ENCODE results near the gene ABI1.

ABI1 gene

DNA sequence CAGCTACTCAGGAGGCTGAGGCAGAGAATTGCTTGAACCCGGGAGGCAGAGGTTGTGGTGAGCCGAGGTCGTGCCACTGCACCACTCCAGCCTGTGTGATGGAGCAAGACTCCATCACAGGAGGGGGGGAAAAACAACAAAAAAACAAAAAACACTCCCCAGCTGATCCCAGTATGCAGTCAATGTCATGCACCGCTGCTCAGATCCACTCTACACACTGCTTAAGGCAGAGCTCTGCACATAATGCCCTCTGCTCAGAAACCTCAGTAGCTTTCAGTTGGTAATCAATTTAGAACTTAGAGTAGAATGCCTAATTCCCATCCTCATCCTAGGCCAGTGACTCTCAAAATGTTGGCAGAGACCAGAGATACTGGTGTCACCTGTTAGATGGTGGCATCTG, 119.4 kb downstream of the ABI1 start:
- H3K9ac ChIP-seq (ENCODE audit: low read depth, low read length): no peak overlapping the region
- H3K9me3 ChIP-seq (ENCODE audit: control insufficient read depth, insufficient read depth, low read length): no peaks in the 10 kb centered on the region
- peaks cover 5% of the 10 kb centered on the region; the same call in 1 of the 2 replicates for H3K36me3 ChIP-seq (ENCODE audit: insufficient read depth, low read length)
- H3K4me1 ChIP-seq (ENCODE audit: insufficient read depth, low read length): peaks cover 7% of the 10 kb centered on the region; the same call in 1 of the 2 replicates

DNA sequence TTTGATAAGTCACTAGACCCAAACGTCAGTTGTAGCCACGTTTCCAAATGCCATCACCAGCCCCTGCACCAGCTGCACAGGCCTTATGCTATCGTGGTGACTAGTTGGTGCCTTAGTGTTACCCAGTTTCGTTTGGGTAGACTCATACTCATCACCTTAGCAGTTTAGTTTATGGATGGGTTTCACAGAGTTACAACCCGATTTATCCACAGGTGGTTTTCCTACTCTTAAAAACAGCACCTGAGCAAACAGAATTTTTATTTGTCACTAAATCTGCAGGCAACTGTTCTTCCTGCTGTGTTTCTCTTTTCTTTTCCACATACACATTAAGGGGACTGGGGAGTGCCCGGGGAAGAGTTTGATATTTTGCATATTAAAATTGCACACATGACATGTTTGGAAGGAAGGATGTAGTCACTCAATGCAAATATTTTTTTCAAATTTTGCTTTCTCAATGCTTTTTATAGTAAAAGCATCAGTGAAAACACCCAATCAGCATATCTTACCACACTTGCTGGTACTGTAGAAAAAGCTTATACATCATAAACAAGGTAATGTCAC, 121.6 kb downstream of the ABI1 start:
- Histone ChIP-seq H3K9me3 (ENCODE audit: control insufficient read depth, insufficient read depth, low read length) (no peaks in the 10 kb centered on the region), H3K4me1 (ENCODE audit: insufficient read depth, low read length) (peaks cover 7% of the 10 kb centered on the region; the same call in 1 of the 2 replicates), H3K9ac (ENCODE audit: low read depth, low read length) (no peak overlapping the region), H3K36me3 (ENCODE audit: insufficient read depth, low read length) (peaks cover 19% of the 10 kb centered on the region)

DNA sequence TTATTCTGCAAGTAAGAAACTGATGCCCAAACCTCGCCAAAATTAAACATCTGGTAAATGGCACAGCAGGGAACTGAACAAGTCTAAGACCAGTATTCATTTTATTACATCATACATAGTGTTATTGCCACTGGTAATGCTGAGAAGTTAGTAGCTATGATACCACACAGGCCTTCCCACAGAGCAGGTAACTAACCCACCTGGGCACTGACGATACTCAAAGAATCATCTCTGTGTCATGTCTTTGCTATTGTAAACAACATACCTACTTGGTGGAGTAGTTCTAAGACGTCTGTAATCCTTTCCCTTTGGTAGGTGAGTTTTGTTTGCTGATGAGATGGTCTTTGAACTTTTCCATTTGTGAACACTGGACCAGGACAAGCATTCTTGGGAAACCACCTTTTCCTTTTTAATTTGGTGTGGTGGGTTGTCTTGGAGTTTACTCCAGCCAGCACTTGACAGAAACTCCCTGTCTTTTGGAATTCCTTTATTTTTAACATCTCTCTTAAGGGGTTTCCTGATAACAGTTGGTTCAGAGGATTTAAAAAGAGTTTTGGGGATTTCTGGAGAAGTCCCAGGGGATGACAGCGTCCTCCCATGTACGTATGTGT, 122.4 kb downstream of the ABI1 start:
- H3K9ac ChIP-seq (ENCODE audit: low read depth, low read length): no peak overlapping the region
- H3K9me3 ChIP-seq (ENCODE audit: control insufficient read depth, insufficient read depth, low read length): no peaks in the 10 kb centered on the region
- H3K36me3 ChIP-seq (ENCODE audit: insufficient read depth, low read length): peaks cover 19% of the 10 kb centered on the region
- 0 out of 2 replicates have a peak, but pooled peaks cover under 1% of the 10 kb centered on the region for H3K4me1 ChIP-seq (ENCODE audit: insufficient read depth, low read length)

DNA sequence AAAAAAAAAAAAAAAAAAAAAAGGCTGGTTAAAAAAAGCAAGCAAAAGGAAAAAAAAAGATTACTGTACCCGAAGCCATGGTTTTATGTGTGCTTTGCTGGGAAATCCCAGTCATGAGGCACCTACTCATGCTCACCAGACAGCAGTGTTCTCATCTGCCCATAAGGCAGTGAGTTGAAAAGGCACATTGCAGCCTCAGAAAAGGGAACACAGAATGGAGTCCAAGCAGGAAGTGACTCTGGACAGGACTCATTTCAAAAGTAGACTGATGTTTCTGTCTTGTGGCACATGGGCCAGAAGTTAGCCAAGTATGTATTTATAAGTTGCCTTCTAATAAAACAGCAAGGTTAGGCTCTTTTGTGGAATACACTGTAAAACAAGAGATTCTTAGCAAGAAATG, 123.0 kb downstream of the ABI1 start:
- Histone ChIP-seq H3K4me1 (ENCODE audit: insufficient read depth, low read length) (no peaks in the 10 kb centered on the region), H3K36me3 (ENCODE audit: insufficient read depth, low read length) (peaks cover 19% of the 10 kb centered on the region), H3K9me3 (ENCODE audit: control insufficient read depth, insufficient read depth, low read length) (no peaks in the 10 kb centered on the region), H3K9ac (ENCODE audit: low read depth, low read length) (no peak overlapping the region)

DNA sequence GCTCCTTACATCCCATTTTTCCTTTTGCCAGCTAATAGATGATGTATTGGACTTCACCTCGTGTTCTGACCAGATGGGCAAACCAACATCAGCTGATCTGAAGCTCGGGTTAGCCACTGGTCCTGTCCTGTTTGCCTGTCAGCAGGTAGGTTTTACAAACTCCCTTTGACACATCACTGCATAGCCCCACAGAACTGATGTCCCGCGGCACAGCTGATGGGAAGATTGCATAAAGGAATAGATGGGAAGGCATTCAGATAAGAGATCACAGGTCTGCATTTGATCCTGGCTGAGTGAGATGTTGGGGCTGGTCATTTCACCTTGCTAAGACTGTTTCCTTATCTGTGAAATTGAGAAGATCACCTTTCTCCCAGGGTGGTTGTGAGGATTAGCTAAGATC, 125.3 kb downstream of the ABI1 start:
- Histone ChIP-seq H3K9ac (ENCODE audit: low read depth, low read length) (no peak overlapping the region), H3K36me3 (ENCODE audit: insufficient read depth, low read length) (peaks cover 20% of the 10 kb centered on the region)

DNA sequence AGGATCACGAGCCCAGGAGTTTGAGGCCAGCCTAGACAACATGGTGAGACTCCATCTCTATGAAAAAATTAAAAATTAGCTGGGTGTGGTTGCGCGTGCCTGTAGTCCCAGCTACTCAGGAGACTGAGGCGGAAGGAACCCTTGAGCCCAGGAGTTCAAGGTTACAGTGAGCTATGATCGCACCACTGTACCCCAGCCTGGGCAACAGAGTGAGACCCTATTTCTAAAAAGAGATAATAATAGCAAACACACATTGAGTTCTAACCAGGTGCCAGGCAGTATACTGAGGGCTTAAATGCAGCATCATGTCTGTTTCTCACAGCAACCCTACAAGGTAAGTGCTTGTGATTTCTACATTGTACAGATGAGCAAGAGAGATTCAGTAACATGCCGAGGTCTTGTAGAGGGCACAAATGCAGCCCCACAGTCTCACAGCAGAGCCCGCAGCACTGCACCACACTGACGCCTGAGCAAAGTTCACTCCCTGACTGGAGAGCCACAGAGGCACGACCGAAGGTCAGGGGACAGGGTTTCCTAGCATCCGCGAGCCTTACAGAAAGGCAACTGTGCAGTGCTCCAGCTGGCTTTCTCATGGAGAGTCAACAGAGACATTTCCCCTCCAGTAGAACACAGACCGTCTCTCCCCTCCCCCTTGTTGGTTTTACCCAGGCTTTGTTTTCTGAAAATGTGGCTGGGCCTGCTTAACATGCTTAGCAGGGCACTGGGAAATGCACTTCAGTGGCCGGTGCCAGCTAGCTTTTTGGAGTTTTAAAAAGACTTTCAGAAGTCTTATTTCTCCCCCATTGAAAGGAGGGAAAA, 126.8 kb downstream of the ABI1 start:
- Histone ChIP-seq H3K4me1 (ENCODE audit: insufficient read depth, low read length) (no peaks in the 10 kb centered on the region), H3K36me3 (ENCODE audit: insufficient read depth, low read length) (peaks cover 20% of the 10 kb centered on the region), H3K9me3 (ENCODE audit: control insufficient read depth, insufficient read depth, low read length) (no peaks in the 10 kb centered on the region), H3K9ac (ENCODE audit: low read depth, low read length) (no peak overlapping the region)

More for the DNA sequence above, 125.3 kb downstream of the ABI1 start:
- Histone ChIP-seq H3K9me3 (ENCODE audit: control insufficient read depth, insufficient read depth, low read length) (no peaks in the 10 kb centered on the region), H3K4me1 (ENCODE audit: insufficient read depth, low read length) (no peaks in the 10 kb centered on the region)

DNA sequence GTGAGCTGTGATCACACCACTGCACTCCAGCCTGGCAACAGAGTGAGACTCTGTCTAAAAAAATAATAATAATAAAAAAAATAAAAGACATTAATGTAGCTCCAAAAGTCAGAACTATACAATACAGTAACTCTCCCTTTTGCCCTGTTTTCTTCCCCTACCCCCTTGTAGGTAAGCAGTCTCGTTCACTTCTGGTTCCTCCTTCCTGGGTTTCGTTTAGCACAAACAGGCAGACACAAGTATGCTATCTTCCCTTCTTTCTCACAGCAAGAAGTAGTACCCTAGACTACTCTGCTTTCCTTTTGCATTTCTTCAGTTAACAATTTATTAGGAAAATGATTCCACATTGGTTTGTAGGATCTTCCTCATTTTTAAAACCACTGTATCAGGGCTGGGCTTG, 130.2 kb downstream of the ABI1 start:
- no peak overlapping the region for H3K9ac ChIP-seq (ENCODE audit: low read depth, low read length)

DNA sequence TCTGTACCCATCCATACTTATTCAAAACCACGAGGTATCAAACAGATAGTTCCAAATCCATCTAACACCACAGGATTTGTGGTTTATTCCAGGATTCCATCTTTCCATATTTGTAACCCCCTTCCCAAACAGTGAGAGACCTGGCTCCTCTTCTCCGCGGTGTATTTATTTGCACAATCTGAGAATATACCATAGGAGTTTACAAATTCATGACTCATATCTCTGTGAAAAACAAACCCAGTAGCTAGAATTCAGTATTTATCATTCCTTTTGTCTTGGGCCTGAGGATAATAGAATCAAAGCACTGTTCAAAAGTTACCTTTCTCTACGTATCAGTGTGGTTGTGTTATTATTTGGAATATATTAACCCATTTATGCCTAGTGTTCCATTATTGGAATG, 131.4 kb downstream of the ABI1 start:
- Histone ChIP-seq H3K36me3 (ENCODE audit: insufficient read depth, low read length) (peaks cover 5% of the 10 kb centered on the region), H3K9ac (ENCODE audit: low read depth, low read length) (no peak overlapping the region), H3K4me1 (ENCODE audit: insufficient read depth, low read length) (no peaks in the 10 kb centered on the region), H3K9me3 (ENCODE audit: control insufficient read depth, insufficient read depth, low read length) (no peaks in the 10 kb centered on the region)

More for the DNA sequence above, 130.2 kb downstream of the ABI1 start:
- Histone ChIP-seq H3K9me3 (ENCODE audit: control insufficient read depth, insufficient read depth, low read length) (no peaks in the 10 kb centered on the region), H3K36me3 (ENCODE audit: insufficient read depth, low read length) (peaks cover 12% of the 10 kb centered on the region), H3K4me1 (ENCODE audit: insufficient read depth, low read length) (no peaks in the 10 kb centered on the region)

DNA sequence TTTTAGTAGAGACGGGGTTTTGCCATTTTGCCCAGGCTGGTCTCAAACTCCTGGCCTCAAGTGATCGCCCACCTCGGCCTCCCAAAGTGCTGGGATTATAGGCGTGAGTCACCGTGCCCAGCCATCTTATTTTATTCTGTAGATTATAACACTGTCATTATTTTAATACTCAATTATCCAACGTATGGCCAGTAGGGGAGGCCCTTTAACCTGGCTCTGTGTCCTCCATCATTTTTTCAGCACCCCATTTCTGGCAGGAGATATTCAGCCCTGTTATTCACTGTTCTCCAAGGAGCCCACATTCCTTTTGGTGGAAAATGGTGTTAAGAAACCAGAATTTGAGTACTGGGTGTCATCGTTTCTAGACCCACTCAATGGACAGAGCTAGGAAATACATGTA, 131.8 kb downstream of the ABI1 start:
- Histone ChIP-seq H3K9me3 (ENCODE audit: control insufficient read depth, insufficient read depth, low read length) (no peaks in the 10 kb centered on the region), H3K4me1 (ENCODE audit: insufficient read depth, low read length) (no peaks in the 10 kb centered on the region), H3K36me3 (ENCODE audit: insufficient read depth, low read length) (peaks cover 5% of the 10 kb centered on the region), H3K9ac (ENCODE audit: low read depth, low read length) (no peak overlapping the region)

DNA sequence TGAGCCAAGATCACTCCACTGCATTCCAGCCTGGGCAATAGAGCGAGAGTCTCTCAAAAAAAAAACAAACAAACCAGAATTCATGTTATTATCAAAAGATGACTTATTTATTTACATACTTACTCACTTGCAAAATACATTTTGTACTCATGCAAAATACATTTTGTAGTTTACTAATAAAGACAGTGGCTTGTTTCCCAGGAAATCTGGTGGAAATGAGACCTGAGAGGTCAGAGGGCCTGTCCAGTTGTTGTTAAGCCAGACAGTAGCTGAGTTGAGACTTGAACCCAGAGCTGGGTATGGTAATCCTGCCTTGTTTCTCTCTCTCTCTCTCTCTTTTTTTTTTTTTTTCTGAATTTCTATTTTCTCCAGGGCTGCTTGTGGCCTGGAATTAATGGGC, 133.8 kb downstream of the ABI1 start:
- no peaks in the 10 kb centered on the region for H3K4me1 ChIP-seq (ENCODE audit: insufficient read depth, low read length)
- peaks cover 2% of the 10 kb centered on the region for H3K36me3 ChIP-seq (ENCODE audit: insufficient read depth, low read length)
- no peak overlapping the region for H3K9ac ChIP-seq (ENCODE audit: low read depth, low read length)
- H3K9me3 ChIP-seq (ENCODE audit: control insufficient read depth, insufficient read depth, low read length): no peaks in the 10 kb centered on the region

DNA sequence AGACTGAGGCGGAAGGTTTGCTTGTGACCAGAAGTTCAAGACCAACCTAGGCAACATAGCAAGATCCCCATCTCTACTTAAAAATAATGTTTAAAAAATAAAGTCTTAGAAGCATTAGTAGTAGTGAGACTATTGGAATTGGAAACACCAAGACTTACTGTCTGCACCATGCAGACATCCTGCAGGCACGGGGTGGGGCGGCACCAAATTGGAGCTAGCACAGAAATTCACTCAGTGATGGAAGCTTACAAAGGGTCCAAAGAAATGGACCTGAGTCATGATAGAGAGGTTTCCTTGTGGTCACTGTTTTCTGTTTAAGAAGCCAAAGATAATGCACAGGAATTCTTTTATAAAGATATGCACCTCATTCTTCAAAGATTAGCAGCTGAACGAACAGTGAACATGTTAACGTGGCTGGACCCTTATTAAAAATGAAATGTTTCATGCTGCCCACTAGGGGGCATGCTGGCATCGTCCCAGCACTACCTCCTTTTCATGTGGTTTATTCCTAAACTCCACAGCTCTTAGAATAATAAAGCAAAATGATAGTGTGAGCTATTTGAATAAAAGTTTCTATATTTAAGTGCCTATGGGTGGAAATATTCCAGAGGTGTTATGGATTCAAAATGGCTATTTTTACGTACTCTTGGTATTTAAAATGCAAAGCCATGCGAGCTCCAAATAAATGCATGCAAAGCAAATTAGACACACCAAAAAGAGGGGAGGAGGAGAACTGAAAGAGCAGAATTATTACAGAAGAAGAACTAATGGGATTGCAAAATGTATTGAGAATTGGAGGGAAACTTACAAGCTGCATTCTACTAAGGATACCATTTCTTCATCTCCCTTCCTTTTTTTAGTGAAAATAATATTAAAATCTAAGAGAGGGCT, 134.7 kb downstream of the ABI1 start:
- H3K4me1 ChIP-seq (ENCODE audit: insufficient read depth, low read length): no peaks in the 10 kb centered on the region
- no peak overlapping the region for H3K9ac ChIP-seq (ENCODE audit: low read depth, low read length)
- H3K9me3 ChIP-seq (ENCODE audit: control insufficient read depth, insufficient read depth, low read length): no peaks in the 10 kb centered on the region
- H3K36me3 ChIP-seq (ENCODE audit: insufficient read depth, low read length): no peaks in the 10 kb centered on the region; the same call in none of the 2 replicates

DNA sequence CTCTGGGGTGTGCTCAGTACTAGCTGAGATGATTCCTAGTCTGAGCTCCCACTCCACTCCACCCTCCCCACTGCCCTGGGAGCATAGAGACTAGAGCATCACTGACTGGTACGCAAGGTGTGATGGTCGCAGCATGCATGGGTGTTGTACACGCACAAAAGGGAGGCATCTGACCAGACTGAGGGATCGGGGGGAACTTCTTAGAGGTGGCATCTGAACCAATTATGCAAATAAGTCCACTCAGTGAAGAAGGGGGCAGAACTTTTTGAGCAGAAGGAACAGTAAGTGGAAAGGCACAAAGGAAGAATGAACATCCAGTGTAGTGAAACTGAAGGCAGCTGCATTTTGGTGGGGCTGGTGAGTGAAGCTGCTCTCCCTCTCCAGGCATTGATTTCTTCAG, 137.7 kb downstream of the ABI1 start:
- no peaks in the 10 kb centered on the region for H3K4me1 ChIP-seq (ENCODE audit: insufficient read depth, low read length)
- H3K36me3 ChIP-seq (ENCODE audit: insufficient read depth, low read length): no peaks in the 10 kb centered on the region; the same call in none of the 2 replicates
- H3K9me3 ChIP-seq (ENCODE audit: control insufficient read depth, insufficient read depth, low read length): no peaks in the 10 kb centered on the region
- H3K9ac ChIP-seq (ENCODE audit: low read depth, low read length): no peak overlapping the region

DNA sequence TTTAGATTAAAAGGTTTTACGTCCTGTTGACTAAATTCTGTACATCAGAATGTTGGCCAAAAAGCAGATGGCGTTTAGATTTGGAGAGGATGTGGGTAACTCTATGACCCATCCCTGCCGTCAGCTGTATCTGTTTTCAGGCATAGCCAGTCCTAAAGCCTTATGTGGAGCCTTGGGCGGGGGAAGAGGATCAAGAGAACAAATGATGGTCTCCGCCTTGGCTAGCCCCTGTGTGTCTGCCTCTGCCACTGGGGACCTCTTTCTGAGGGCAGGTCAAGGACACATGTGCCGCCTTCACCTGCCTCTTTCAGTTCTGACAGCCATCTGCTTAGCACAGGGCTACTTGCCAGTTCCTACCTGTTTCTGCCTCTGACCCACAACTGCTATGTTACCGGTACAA, 139.2 kb downstream of the ABI1 start:
- Histone ChIP-seq H3K36me3 (ENCODE audit: insufficient read depth, low read length) (no peaks in the 10 kb centered on the region; the same call in 1 of the 2 replicates), H3K9me3 (ENCODE audit: control insufficient read depth, insufficient read depth, low read length) (no peaks in the 10 kb centered on the region), H3K9ac (ENCODE audit: low read depth, low read length) (no peak overlapping the region), H3K4me1 (ENCODE audit: insufficient read depth, low read length) (no peaks in the 10 kb centered on the region)

DNA sequence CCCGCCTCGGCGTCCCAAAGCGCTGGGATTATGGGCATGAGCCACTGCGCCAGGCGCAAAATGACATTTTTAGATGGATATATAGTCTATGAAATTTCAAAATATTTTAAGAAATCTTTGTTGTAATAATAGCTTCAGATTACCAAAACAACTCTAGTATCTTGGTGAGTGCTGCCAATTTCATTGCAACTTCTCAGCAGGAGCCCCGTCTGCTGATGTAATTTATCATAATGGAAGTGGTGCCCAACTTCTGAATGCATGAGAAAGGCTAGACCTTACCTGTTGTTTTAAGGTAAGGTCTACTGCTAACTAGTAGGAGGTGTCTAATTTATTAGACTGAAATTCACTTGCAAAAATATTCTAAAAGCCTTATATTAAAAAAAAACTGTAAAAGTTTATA, 143.3 kb downstream of the ABI1 start:
- H3K9me3 ChIP-seq (ENCODE audit: control insufficient read depth, insufficient read depth, low read length): no peaks in the 10 kb centered on the region
- H3K4me1 ChIP-seq (ENCODE audit: insufficient read depth, low read length): no peaks in the 10 kb centered on the region
- peaks cover 8% of the 10 kb centered on the region for H3K36me3 ChIP-seq (ENCODE audit: insufficient read depth, low read length)
- no peak overlapping the region for H3K9ac ChIP-seq (ENCODE audit: low read depth, low read length)

Data from ES-I3 (cell line).